Activated CD4-positive, alpha-beta memory T cell treated with anti-CD3 and anti-CD28 coated beads for 36 hours (primary cell): ENCODE results near the gene MYLK2. TPM values are rescaled to one million over a fixed set of nuclear protein-coding genes. Genes with fewer than 3 reads are reported as not detected.

Experiments used
- CTCF ChIA-PET: fragments of 350-600 bp; sonication (Branson Sonifier 250); formaldehyde crosslinking; loops from one replicate; lab custom pipeline; 2021; ENCODE audit warnings: antibody characterized with exemption, inconsistent platforms; lab: Charles Lee
- POLR2A ChIA-PET: fragments of 350-600 bp; sonication (Branson Sonifier 250); formaldehyde crosslinking; loops from one replicate; lab custom pipeline; 2021; ENCODE audit warnings: antibody characterized with exemption; lab: Charles Lee
- DNase-seq: peaks from one replicate; pipeline ENCODE4 v3.0.0-alpha.2; 2020
- H3K27ac Mint-ChIP-seq: one replicate; pipeline ENCODE4 v1.8.0; 2021; ENCODE audit warnings: mixed read lengths
- H3K27me3 Mint-ChIP-seq: one replicate; pipeline ENCODE4 v1.8.0; 2021; ENCODE audit warnings: mixed read lengths
- H3K36me3 Mint-ChIP-seq: one replicate; pipeline ENCODE4 v1.8.0; 2021; ENCODE audit warnings: mixed read lengths
- H3K4me1 Mint-ChIP-seq: one replicate; pipeline ENCODE4 v1.8.0; 2021; ENCODE audit warnings: low read depth, mixed read lengths
- H3K4me3 Mint-ChIP-seq: one replicate; pipeline ENCODE4 v1.8.0; 2021; ENCODE audit warnings: mild to moderate bottlenecking, mixed read lengths
- H3K9me3 Mint-ChIP-seq: one replicate; pipeline ENCODE4 v1.8.0; 2021; ENCODE audit warnings: mixed read lengths
- intact Hi-C: fragments of 100-400 bp; cut with micrococcal nuclease; formaldehyde crosslinking; loops from one replicate; pipeline ENCODE4 v1.15.1; 2023
- total RNA-seq, 2 experiments: library from RNA; stranded (reverse); gene quantifications; one replicate each; pipeline ENCODE4 v1.2.3, GENCODE V29; 2021

Gene MYLK2
- total RNA-seq, 2 experiments from 2014 or later: 0.27 to 0.43 TPM

- intact Hi-C loops: no loop called here
- ChIA-PET POLR2A (no interaction called here), CTCF (interaction anchor here (1.1 to 1.8 kb wide), 3 partner anchors 9 to 260 kb away, joined by 3 to 5 read pairs (median 4); no protein-coding TSS in a partner anchor)
- Mint-ChIP-seq H3K27ac (no peak overlapping the region), H3K36me3 (no peaks in the 10 kb centered on the region), H3K9me3 (no peaks in the 10 kb centered on the region), H3K4me3 (no peak overlapping the region), H3K27me3 (no peaks in the 10 kb centered on the region), H3K4me1 (no peaks in the 10 kb centered on the region)
- DNase-seq: no peak
Measured at GRCh38 chr20:31830406-31830981, 11.3 kb downstream of the MYLK2 start.

GRCh38 chr20:31831211-31831610, 12.1 kb downstream of the MYLK2 start:
- ChIA-PET CTCF (no interaction called here), POLR2A (no interaction called here)
- intact Hi-C loops: no loop called here
- no peak for DNase-seq
- peaks cover 4% of the 10 kb centered on the region for H3K4me1 Mint-ChIP-seq
- H3K27me3 Mint-ChIP-seq: no peaks in the 10 kb centered on the region
- H3K27ac Mint-ChIP-seq: no peak overlapping the region
- no peaks in the 10 kb centered on the region for H3K9me3 Mint-ChIP-seq
- no peaks in the 10 kb centered on the region for H3K36me3 Mint-ChIP-seq
- no peak overlapping the region for H3K4me3 Mint-ChIP-seq

- no peaks in the 10 kb centered on the region for H3K36me3 Mint-ChIP-seq
- H3K27me3 Mint-ChIP-seq: no peaks in the 10 kb centered on the region
- intact Hi-C loops: no loop called here
- H3K27ac Mint-ChIP-seq: peak overlapping the region; percentile 24
- no peak overlapping the region for H3K4me3 Mint-ChIP-seq
- ChIA-PET POLR2A (no interaction called here), CTCF (no interaction called here)
- no peaks in the 10 kb centered on the region for H3K9me3 Mint-ChIP-seq
- DNase-seq: no peak
- H3K4me1 Mint-ChIP-seq: peaks cover 7% of the 10 kb centered on the region
Measured at GRCh38 chr20:31831771-31832306, 12.7 kb downstream of the MYLK2 start.

GRCh38 chr20:31833130-31833930, 14.2 kb downstream of the MYLK2 start:
- CTCF ChIA-PET: interaction anchor here (1.1 to 2.2 kb wide), 9 partner anchors 10 to 202 kb away, joined by 3 to 13 read pairs (median 4); partner anchors contain the start of genes FOXS1 and PDRG1
- Mint-ChIP-seq H3K9me3 (no peaks in the 10 kb centered on the region), H3K27me3 (no peaks in the 10 kb centered on the region)

GRCh38 chr20:31833931-31834521, 14.9 kb downstream of the MYLK2 start:
- H3K4me3 Mint-ChIP-seq: no peak overlapping the region
- H3K36me3 Mint-ChIP-seq: no peaks in the 10 kb centered on the region
- ChIA-PET POLR2A (no interaction called here), CTCF (interaction anchor here (1.1 to 2.2 kb wide), 10 partner anchors 9 to 202 kb away, joined by 3 to 13 read pairs (median 4); partner anchors contain the start of genes FOXS1 and PDRG1)
- no peak for DNase-seq
- no peak overlapping the region for H3K27ac Mint-ChIP-seq
- H3K9me3 Mint-ChIP-seq: no peaks in the 10 kb centered on the region
- H3K27me3 Mint-ChIP-seq: no peaks in the 10 kb centered on the region
- peaks cover 7% of the 10 kb centered on the region for H3K4me1 Mint-ChIP-seq
- intact Hi-C loops: no loop called here

More at GRCh38 chr20:31833130-31833930, 14.2 kb downstream of the MYLK2 start:
- intact Hi-C loops: no loop called here
- H3K4me3 Mint-ChIP-seq: no peak overlapping the region
- peaks cover 7% of the 10 kb centered on the region for H3K4me1 Mint-ChIP-seq
- POLR2A ChIA-PET: no interaction called here
- no peak overlapping the region for H3K27ac Mint-ChIP-seq
- DNase-seq: peak; percentile 74
- H3K36me3 Mint-ChIP-seq: no peaks in the 10 kb centered on the region

- Mint-ChIP-seq H3K9me3 (no peaks in the 10 kb centered on the region), H3K4me3 (no peak overlapping the region), H3K27ac (no peak overlapping the region), H3K27me3 (no peaks in the 10 kb centered on the region), H3K36me3 (no peaks in the 10 kb centered on the region), H3K4me1 (peaks cover 7% of the 10 kb centered on the region)
- intact Hi-C loops: no loop called here
- no peak for DNase-seq
- ChIA-PET CTCF (interaction anchor here (2.2 to 3.8 kb wide), 2 partner anchors 10 to 17 kb away, joined by 13 read pairs; partner anchors contain the start of gene FOXS1), POLR2A (no interaction called here)
Measured at GRCh38 chr20:31835554-31835953, 16.4 kb downstream of the MYLK2 start.

- Mint-ChIP-seq H3K4me3 (no peak overlapping the region), H3K9me3 (no peaks in the 10 kb centered on the region), H3K27me3 (no peaks in the 10 kb centered on the region), H3K36me3 (no peaks in the 10 kb centered on the region), H3K27ac (no peak overlapping the region), H3K4me1 (peaks cover 7% of the 10 kb centered on the region)
- peak; percentile 51 for DNase-seq
- ChIA-PET POLR2A (no interaction called here), CTCF (interaction anchor here (1.0 to 3.8 kb wide), 6 partner anchors 9 to 196 kb away, joined by 3 to 16 read pairs (median 3); partner anchors contain the start of gene FOXS1)
- intact Hi-C loops: no loop called here
Measured at GRCh38 chr20:31835977-31836852, 17.1 kb downstream of the MYLK2 start.

GRCh38 chr20:31836853-31837608, 17.9 kb downstream of the MYLK2 start:
- Mint-ChIP-seq H3K4me1 (peaks cover 7% of the 10 kb centered on the region), H3K36me3 (no peaks in the 10 kb centered on the region), H3K9me3 (no peaks in the 10 kb centered on the region), H3K4me3 (no peak overlapping the region), H3K27me3 (no peaks in the 10 kb centered on the region), H3K27ac (no peak overlapping the region)
- DNase-seq: no peak
- ChIA-PET POLR2A (no interaction called here), CTCF (interaction anchor here (0.9 to 3.8 kb wide), 9 partner anchors 8 to 195 kb away, joined by 3 to 16 read pairs (median 3); partner anchors contain the start of gene FOXS1)
- intact Hi-C loops: no loop called here

GRCh38 chr20:31837896-31838397, 18.8 kb downstream of the MYLK2 start:
- no peaks in the 10 kb centered on the region for H3K36me3 Mint-ChIP-seq
- intact Hi-C loops: no loop called here
- no peaks in the 10 kb centered on the region for H3K9me3 Mint-ChIP-seq
- H3K27me3 Mint-ChIP-seq: no peaks in the 10 kb centered on the region
- ChIA-PET POLR2A (no interaction called here), CTCF (interaction anchor here (1.0 to 3.8 kb wide), 7 partner anchors 9 to 204 kb away, joined by 3 to 16 read pairs (median 5); no protein-coding TSS in a partner anchor)
- H3K27ac Mint-ChIP-seq: no peak overlapping the region
- DNase-seq: no peak
- H3K4me3 Mint-ChIP-seq: no peak overlapping the region
- peaks cover 7% of the 10 kb centered on the region for H3K4me1 Mint-ChIP-seq

GRCh38 chr20:31838646-31839292, 19.6 kb downstream of the MYLK2 start:
- H3K27me3 Mint-ChIP-seq: no peaks in the 10 kb centered on the region
- no peaks in the 10 kb centered on the region for H3K36me3 Mint-ChIP-seq
- POLR2A ChIA-PET: no interaction called here
- no peak overlapping the region for H3K27ac Mint-ChIP-seq
- peaks cover 7% of the 10 kb centered on the region for H3K4me1 Mint-ChIP-seq
- H3K4me3 Mint-ChIP-seq: no peak overlapping the region
- H3K9me3 Mint-ChIP-seq: no peaks in the 10 kb centered on the region
- intact Hi-C loops: no loop called here
- no peak for DNase-seq
- CTCF ChIA-PET: interaction anchor here (1.0 to 3.8 kb wide), 5 partner anchors 8 to 205 kb away, joined by 3 to 16 read pairs (median 5); no protein-coding TSS in a partner anchor
